Stimulated activated memory B cell treated with anti-CD40 and anti-IgM and Interleukin-4, amounts not matched to agents 10 μg/mL and 1 μg/mL and 100 μg/mL, for 72 hours (primary cell): ENCODE data around the gene PRMT7.

Experiments used
- ATAC-seq: fragments of 150-1000 bp; cut with Tn5 transposase; 2 replicates; pipeline ENCODE4 v1.10.0; 2021
- H3K27ac Mint-ChIP-seq: one replicate; pipeline ENCODE4 v1.8.0; 2022; ENCODE audit warnings: mild to moderate bottlenecking, mixed read lengths
- H3K27me3 Mint-ChIP-seq: one replicate; pipeline ENCODE4 v1.8.0; 2022; ENCODE audit warnings: mixed read lengths
- H3K36me3 Mint-ChIP-seq: one replicate; pipeline ENCODE4 v1.8.0; 2022; ENCODE audit warnings: mixed read lengths
- H3K4me1 Mint-ChIP-seq: one replicate; pipeline ENCODE4 v1.8.0; 2022; ENCODE audit warnings: mixed read lengths
- H3K4me3 Mint-ChIP-seq: one replicate; pipeline ENCODE4 v1.8.0; 2022; ENCODE audit warnings: mild to moderate bottlenecking, moderate library complexity, mixed read lengths
- H3K9me3 Mint-ChIP-seq: one replicate; pipeline ENCODE4 v1.8.0; 2022; ENCODE audit warnings: mixed read lengths

PRMT7 gene

DNA sequence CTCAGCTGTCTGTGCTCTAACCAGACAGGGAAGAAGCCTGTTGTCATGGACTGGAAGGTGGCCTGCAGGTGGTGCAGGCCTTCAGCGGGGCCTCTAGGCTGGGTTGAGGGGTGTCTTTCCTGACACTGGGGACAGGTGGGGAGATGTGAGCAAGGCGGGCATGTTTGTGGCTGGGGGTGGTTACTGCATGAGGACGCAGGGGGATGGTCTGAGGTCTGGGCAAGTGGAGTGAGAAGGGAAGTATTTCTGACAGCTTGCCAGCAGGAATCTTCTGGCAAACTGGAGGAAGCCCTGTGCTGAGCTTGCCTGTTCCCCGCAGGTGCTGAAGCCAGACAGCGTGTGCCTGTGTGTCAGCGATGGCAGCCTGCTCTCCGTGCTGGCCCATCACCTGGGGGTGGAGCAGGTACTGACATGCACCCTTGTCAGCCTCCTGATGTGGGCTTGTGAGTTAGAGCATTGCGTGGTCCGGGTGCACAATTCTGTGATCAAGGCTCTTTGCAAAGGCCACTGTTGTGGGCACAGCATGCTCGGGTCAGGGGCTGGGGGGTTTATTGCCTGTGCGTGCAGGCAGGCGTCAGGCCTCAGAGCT is 36.2 kb downstream of the PRMT7 start:
- no peak for ATAC-seq
- Mint-ChIP-seq H3K27ac (peak overlapping the region; percentile 22), H3K9me3 (no peaks in the 10 kb centered on the region), H3K4me1 (no peaks in the 10 kb centered on the region), H3K4me3 (no peak overlapping the region), H3K27me3 (no peaks in the 10 kb centered on the region), H3K36me3 (peaks cover 86% of the 10 kb centered on the region)

- H3K27me3 Mint-ChIP-seq = no peaks in the 10 kb centered on the region
- ATAC-seq = no peak
- H3K36me3 Mint-ChIP-seq = peaks cover 86% of the 10 kb centered on the region
- H3K9me3 Mint-ChIP-seq = no peaks in the 10 kb centered on the region
- no peak overlapping the region for H3K27ac Mint-ChIP-seq
- no peaks in the 10 kb centered on the region for H3K4me1 Mint-ChIP-seq
- H3K4me3 Mint-ChIP-seq = no peak overlapping the region
These were observed 36.8 kb downstream of the PRMT7 start for GRCh38 chr16:68347605-68348004.

DNA sequence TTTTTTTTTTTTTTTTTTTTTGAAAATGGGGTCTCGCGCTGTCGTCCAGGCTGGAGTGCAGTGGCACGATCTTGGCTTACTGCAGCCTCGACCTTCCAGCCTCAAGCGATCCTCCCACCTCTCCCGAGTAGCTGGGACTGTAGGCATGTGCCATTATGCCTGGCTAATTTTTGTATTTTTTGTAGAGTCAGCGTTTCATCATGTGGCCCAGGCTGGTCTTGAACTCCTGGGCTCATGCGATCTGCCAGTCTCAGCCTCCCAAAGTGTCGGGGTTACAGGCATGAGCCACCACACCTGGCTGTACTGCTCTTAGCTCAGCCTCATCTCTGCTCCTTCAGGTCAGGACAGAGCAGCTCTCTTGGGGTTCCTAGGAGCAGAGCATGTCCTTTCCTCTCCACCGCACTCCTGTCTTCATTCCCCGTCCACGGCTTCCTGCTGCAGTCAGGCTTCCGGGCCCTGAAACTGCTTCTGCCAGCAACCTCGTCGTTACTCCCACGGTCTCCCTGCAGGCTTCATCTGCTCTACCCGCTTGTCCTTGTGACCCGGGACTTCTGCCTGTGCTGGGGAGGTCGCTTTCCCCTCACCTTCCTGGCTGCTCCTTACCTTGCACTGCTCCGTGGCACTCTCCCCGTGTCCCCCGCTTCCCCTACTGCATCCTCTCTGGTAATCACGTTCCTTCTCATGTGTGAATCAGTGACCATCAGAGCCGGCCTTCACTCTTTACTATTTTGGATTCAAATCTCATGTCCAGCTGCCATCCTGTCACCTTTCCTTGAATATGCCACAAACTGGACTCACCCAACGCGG is 38.0 kb downstream of the PRMT7 start:
- no peak for ATAC-seq
- H3K27me3 Mint-ChIP-seq = no peaks in the 10 kb centered on the region
- H3K4me1 Mint-ChIP-seq = no peaks in the 10 kb centered on the region
- H3K27ac Mint-ChIP-seq = no peak overlapping the region
- no peak overlapping the region for H3K4me3 Mint-ChIP-seq
- H3K36me3 Mint-ChIP-seq = peaks cover 85% of the 10 kb centered on the region
- H3K9me3 Mint-ChIP-seq = no peaks in the 10 kb centered on the region

GRCh38 chr16:68349838-68350410 is 39.1 kb downstream of the PRMT7 start:
- no peak for ATAC-seq
- H3K4me1 Mint-ChIP-seq = peaks cover 2% of the 10 kb centered on the region
- H3K9me3 Mint-ChIP-seq = no peaks in the 10 kb centered on the region
- H3K27ac Mint-ChIP-seq = no peak overlapping the region
- peaks cover 92% of the 10 kb centered on the region for H3K36me3 Mint-ChIP-seq
- H3K27me3 Mint-ChIP-seq = no peaks in the 10 kb centered on the region
- no peak overlapping the region for H3K4me3 Mint-ChIP-seq

- ATAC-seq = no peak
- Mint-ChIP-seq H3K27me3 (no peaks in the 10 kb centered on the region), H3K4me1 (peaks cover 12% of the 10 kb centered on the region), H3K9me3 (no peaks in the 10 kb centered on the region), H3K27ac (no peak overlapping the region), H3K4me3 (no peak overlapping the region), H3K36me3 (peaks cover 92% of the 10 kb centered on the region)
These were observed 40.1 kb downstream of the PRMT7 start for GRCh38 chr16:68350813-68351350.

- H3K4me1 Mint-ChIP-seq = peaks cover 17% of the 10 kb centered on the region
- ATAC-seq = no peak
- peaks cover 92% of the 10 kb centered on the region for H3K36me3 Mint-ChIP-seq
- H3K27ac Mint-ChIP-seq = no peak overlapping the region
- no peaks in the 10 kb centered on the region for H3K27me3 Mint-ChIP-seq
- H3K9me3 Mint-ChIP-seq = no peaks in the 10 kb centered on the region
- H3K4me3 Mint-ChIP-seq = no peak overlapping the region
These were observed 40.6 kb downstream of the PRMT7 start for GRCh38 chr16:68351463-68351862.

DNA sequence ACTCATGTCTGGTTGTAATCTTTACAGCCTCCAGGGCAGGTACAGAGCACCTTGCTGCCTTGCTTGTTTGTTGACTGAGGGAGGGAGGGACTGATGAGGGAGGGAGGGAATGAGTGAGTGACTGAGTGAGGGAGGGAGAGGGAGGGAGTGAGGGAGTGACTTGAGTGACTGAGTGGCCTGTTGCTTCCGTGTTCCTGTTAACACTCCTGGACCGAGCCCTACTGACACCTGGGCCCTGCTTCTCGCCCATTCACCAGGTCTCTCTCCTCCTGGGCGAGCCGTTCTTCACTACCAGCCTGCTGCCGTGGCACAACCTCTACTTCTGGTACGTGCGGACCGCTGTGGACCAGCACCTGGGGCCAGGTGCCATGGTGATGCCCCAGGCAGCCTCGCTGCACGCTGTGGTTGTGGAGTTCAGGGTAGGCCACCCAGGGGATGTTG is 41.2 kb downstream of the PRMT7 start:
- Mint-ChIP-seq H3K4me1 (peaks cover 23% of the 10 kb centered on the region), H3K27ac (no peak overlapping the region), H3K27me3 (no peaks in the 10 kb centered on the region), H3K9me3 (no peaks in the 10 kb centered on the region), H3K36me3 (peaks cover 92% of the 10 kb centered on the region), H3K4me3 (no peak overlapping the region)
- no peak for ATAC-seq

DNA sequence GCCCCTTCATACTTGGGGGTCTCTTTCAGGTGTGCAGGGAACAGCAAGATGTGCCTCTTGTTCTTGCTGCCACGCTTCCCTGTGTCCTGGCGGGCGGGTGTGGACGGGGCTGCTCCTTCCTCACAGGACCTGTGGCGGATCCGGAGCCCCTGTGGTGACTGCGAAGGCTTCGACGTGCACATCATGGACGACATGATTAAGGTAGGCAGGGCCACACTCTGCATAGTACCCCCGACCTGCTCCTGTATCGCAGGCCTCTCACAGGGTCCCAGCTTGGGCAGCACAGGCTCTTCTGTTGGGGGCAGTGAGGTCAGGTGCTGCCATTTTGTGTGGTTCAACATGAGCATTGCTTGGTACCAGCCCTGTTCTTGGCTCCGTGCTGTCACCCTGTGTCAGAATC is 42.5 kb downstream of the PRMT7 start:
- H3K36me3 Mint-ChIP-seq = peaks cover 89% of the 10 kb centered on the region
- no peak overlapping the region for H3K27ac Mint-ChIP-seq
- no peak for ATAC-seq
- no peaks in the 10 kb centered on the region for H3K27me3 Mint-ChIP-seq
- peaks cover 26% of the 10 kb centered on the region for H3K4me1 Mint-ChIP-seq
- no peaks in the 10 kb centered on the region for H3K9me3 Mint-ChIP-seq
- no peak overlapping the region for H3K4me3 Mint-ChIP-seq

GRCh38 chr16:68354816-68355215 is 44.0 kb downstream of the PRMT7 start:
- Mint-ChIP-seq H3K9me3 (no peaks in the 10 kb centered on the region), H3K27ac (no peak overlapping the region), H3K4me1 (peaks cover 26% of the 10 kb centered on the region), H3K36me3 (peaks cover 78% of the 10 kb centered on the region), H3K27me3 (no peaks in the 10 kb centered on the region), H3K4me3 (no peak overlapping the region)
- ATAC-seq = no peak

GRCh38 chr16:68355447-68356248 is 44.8 kb downstream of the PRMT7 start:
- Mint-ChIP-seq H3K4me3 (no peak overlapping the region), H3K9me3 (no peaks in the 10 kb centered on the region), H3K27ac (no peak overlapping the region), H3K27me3 (no peaks in the 10 kb centered on the region), H3K4me1 (peaks cover 26% of the 10 kb centered on the region), H3K36me3 (peaks cover 77% of the 10 kb centered on the region)
- no peak for ATAC-seq

GRCh38 chr16:68356249-68356918 is 45.6 kb downstream of the PRMT7 start:
- no peaks in the 10 kb centered on the region for H3K27me3 Mint-ChIP-seq
- peaks cover 26% of the 10 kb centered on the region for H3K4me1 Mint-ChIP-seq
- H3K4me3 Mint-ChIP-seq = peak overlapping the region; percentile 35
- H3K9me3 Mint-ChIP-seq = no peaks in the 10 kb centered on the region
- peaks cover 73% of the 10 kb centered on the region for H3K36me3 Mint-ChIP-seq
- no peak overlapping the region for H3K27ac Mint-ChIP-seq
- peak; percentile 82 for ATAC-seq

DNA sequence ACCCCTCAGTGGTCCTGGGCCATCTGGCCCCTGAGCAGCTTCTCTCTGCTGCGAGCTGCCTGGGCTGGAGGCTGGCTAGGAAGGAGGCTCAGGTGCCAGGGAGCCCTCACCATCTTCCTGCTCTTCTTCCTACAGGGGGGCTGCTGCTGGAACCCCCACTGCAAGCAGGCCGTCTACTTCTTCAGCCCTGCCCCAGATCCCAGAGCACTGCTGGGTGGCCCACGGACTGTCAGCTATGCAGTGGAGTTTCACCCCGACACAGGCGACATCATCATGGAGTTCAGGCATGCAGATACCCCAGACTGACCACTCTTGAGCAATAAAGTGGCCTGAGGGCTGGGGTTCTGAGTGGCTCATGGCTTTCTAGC is 46.1 kb downstream of the PRMT7 start:
- peaks cover 67% of the 10 kb centered on the region for H3K36me3 Mint-ChIP-seq
- peak overlapping the region; percentile 18 for H3K4me3 Mint-ChIP-seq

GRCh38 chr16:68357521-68357922 is 46.7 kb downstream of the PRMT7 start:
- Mint-ChIP-seq H3K4me1 (peaks cover 26% of the 10 kb centered on the region), H3K36me3 (peaks cover 61% of the 10 kb centered on the region), H3K9me3 (no peaks in the 10 kb centered on the region), H3K27ac (no peak overlapping the region), H3K4me3 (no peak overlapping the region), H3K27me3 (no peaks in the 10 kb centered on the region)
- ATAC-seq = no peak

More for the DNA sequence above, 46.1 kb downstream of the PRMT7 start:
- H3K27ac Mint-ChIP-seq = no peak overlapping the region
- H3K9me3 Mint-ChIP-seq = no peaks in the 10 kb centered on the region
- H3K4me1 Mint-ChIP-seq = peaks cover 26% of the 10 kb centered on the region
- no peaks in the 10 kb centered on the region for H3K27me3 Mint-ChIP-seq
- no peak for ATAC-seq

GRCh38 chr16:68357923-68358322 is 47.1 kb downstream of the PRMT7 start:
- Mint-ChIP-seq H3K27ac (no peak overlapping the region), H3K36me3 (peaks cover 59% of the 10 kb centered on the region), H3K27me3 (no peaks in the 10 kb centered on the region), H3K4me1 (peaks cover 26% of the 10 kb centered on the region), H3K9me3 (no peaks in the 10 kb centered on the region), H3K4me3 (no peak overlapping the region)
- no peak for ATAC-seq
